HepG2 (cell line): Measurements from ENCODE around the gene HSD3B7. TPM values are rescaled to one million over a fixed set of nuclear protein-coding genes. Genes with fewer than 3 reads are reported as not detected.

ENCODE experiments used
- AKAP8 ChIP-seq: sonication (generic); formaldehyde crosslinking; IDR thresholded peaks from 2 replicates; pipeline ENCODE4 v1.5.1; 2020; ENCODE audit warnings: mild to moderate bottlenecking, missing genetic modification reagents
- CAMTA2 ChIP-seq: sonication (generic); formaldehyde crosslinking; IDR thresholded peaks from 2 replicates; pipeline ENCODE4 v1.4.0; 2020; ENCODE audit warnings: mild to moderate bottlenecking, missing genetic modification reagents, borderline replicate concordance
- CHD2 ChIP-seq: IDR thresholded peaks from 2 replicates; pipeline ENCODE4 v1.6.1; 2011; ENCODE audit warnings: low read depth, low read length, improper control_type of control experiment
- DNMT1 ChIP-seq: sonication (generic); formaldehyde crosslinking; IDR thresholded peaks from 2 replicates; pipeline ENCODE4 v1.5.1; 2020; ENCODE audit warnings: mild to moderate bottlenecking, missing genetic modification reagents
- ESRRA ChIP-seq: sonication (generic); formaldehyde crosslinking; IDR thresholded peaks from 2 replicates; pipeline ENCODE4 v1.5.1; 2020; ENCODE audit warnings: mild to moderate bottlenecking, low read depth, missing genetic modification reagents
- KDM5B ChIP-seq: sonication (generic); formaldehyde crosslinking; IDR thresholded peaks from 2 replicates; pipeline ENCODE4 v1.4.0; 2020; ENCODE audit warnings: missing genetic modification reagents, mild to moderate bottlenecking, borderline replicate concordance
- MAZ ChIP-seq, 2 experiments: sonication (generic) in 1 of 2; formaldehyde crosslinking in 1 of 2; IDR thresholded peaks; 2 replicates each; pipeline versions ENCODE4 v1.5.0 to v1.6.1; 2012 to 2020; ENCODE audit warnings: low read depth in 2 of 2, mild to moderate bottlenecking in 2 of 2, borderline replicate concordance in 1 of 2, improper control_type of control experiment in 1 of 2, low read length in 1 of 2, missing genetic modification reagents in 1 of 2, moderate library complexity in 1 of 2
- MBD4 ChIP-seq: IDR thresholded peaks from 2 replicates; pipeline ENCODE4 v1.6.1; 2012; ENCODE audit warnings: low read length, inconsistent platforms, borderline replicate concordance
- NR2C2 ChIP-seq: sonication (generic); formaldehyde crosslinking; IDR thresholded peaks from 2 replicates; pipeline ENCODE4 v1.4.0; 2020; ENCODE audit warnings: missing genetic modification reagents, mild to moderate bottlenecking, moderate library complexity, borderline replicate concordance
- RCOR2 ChIP-seq: IDR thresholded peaks from 2 replicates; pipeline ENCODE4 v1.6.1; 2016; ENCODE audit warnings: missing biosample characterization, missing genetic modification reagents
- RXRB ChIP-seq: IDR thresholded peaks from 2 replicates; pipeline ENCODE4 v1.6.1; 2016; ENCODE audit warnings: borderline replicate concordance, missing genetic modification reagents, missing compliant biosample characterization
- SP2 ChIP-seq: sonication (generic); formaldehyde crosslinking; IDR thresholded peaks from 2 replicates; pipeline ENCODE4 v1.5.1; 2020; ENCODE audit warnings: mild to moderate bottlenecking, missing genetic modification reagents
- STAG1 ChIP-seq: sonication (generic); formaldehyde crosslinking; IDR thresholded peaks from 2 replicates; pipeline ENCODE4 v1.4.0; 2020; ENCODE audit warnings: missing genetic modification reagents
- ZBTB20 ChIP-seq: sonication (generic); formaldehyde crosslinking; IDR thresholded peaks from 2 replicates; pipeline ENCODE4 v1.8.1; 2023; ENCODE audit warnings: missing genetic modification reagents, low read depth, mild to moderate bottlenecking, borderline replicate concordance
- ZBTB34 ChIP-seq: sonication (generic); formaldehyde crosslinking; IDR thresholded peaks from 2 replicates; pipeline ENCODE4 v1.8.0; 2022; ENCODE audit warnings: mild to moderate bottlenecking, missing genetic modification reagents
- ZHX2 ChIP-seq, 2 experiments: sonication (generic) in 1 of 2; formaldehyde crosslinking in 1 of 2; IDR thresholded peaks; 2 replicates each; pipeline versions ENCODE4 v1.6.1 to v1.9.0; 2014 to 2022; ENCODE audit warnings: antibody characterized with exemption in 1 of 2, borderline replicate concordance in 1 of 2, inconsistent platforms in 1 of 2, low read depth in 1 of 2, missing genetic modification reagents in 1 of 2
- ZNF207 ChIP-seq: fragments of 450-650 bp; IDR thresholded peaks from 2 replicates; pipeline ENCODE4 v1.6.1; 2016; ENCODE audit warnings: antibody characterized with exemption, borderline replicate concordance
- ZNF274 ChIP-seq: sonication (generic); formaldehyde crosslinking; IDR thresholded peaks from 2 replicates; pipeline ENCODE4 v1.5.1; 2020; ENCODE audit warnings: mild to moderate bottlenecking, missing genetic modification reagents
- ZNF614 ChIP-seq: IDR thresholded peaks from 2 replicates; pipeline ENCODE4 v1.6.1; 2018; ENCODE audit warnings: missing biosample characterization, missing genetic modification reagents, inconsistent platforms, borderline replicate concordance
- ZNF652 ChIP-seq: IDR thresholded peaks from 2 replicates; pipeline ENCODE4 v1.6.1; 2016; ENCODE audit warnings: low read depth, borderline replicate concordance
- ZNF770 ChIP-seq: sonication (generic); formaldehyde crosslinking; IDR thresholded peaks from 2 replicates; pipeline ENCODE4 v1.5.0; 2020; ENCODE audit warnings: mild to moderate bottlenecking, missing genetic modification reagents
- ZSCAN30 ChIP-seq: sonication (generic); formaldehyde crosslinking; IDR thresholded peaks from 2 replicates; pipeline ENCODE4 v1.5.0; 2020; ENCODE audit warnings: mild to moderate bottlenecking, missing genetic modification reagents
- polyA plus RNA-seq, 8 experiments: library from polyadenylated mRNA; depleted of rRNA in 3 of 8; stranded (reverse) in 7 of 8; unstranded in 1 of 8; fragments of >200 nt; fragmentation: Illumina TruSeq in 4 of 8; extraction: Trizol in 4 of 8; gene quantifications; 2 replicates each; pipeline versions ENCODE4 v1.2.1 to v1.2.3, GENCODE V29; 2011 to 2016; ENCODE audit warnings: low read depth in 4 of 8, missing spikeins in 1 of 8, mixed read lengths in 1 of 8; ENCODE audit not compliant: insufficient read depth in 1 of 8
- total RNA-seq, 5 experiments: library from RNA; depleted of rRNA; stranded (reverse); fragments of >200 nt; fragmentation: Illumina TruSeq; extraction: Trizol; gene quantifications; 2 replicates each; pipeline ENCODE4 v1.2.3, GENCODE V29; 2016; ENCODE audit warnings: low read depth in 1 of 5

The HSD3B7 gene
- total and polyA plus RNA-seq, 2 of the 13 experiments (the other 11 are each of a cell fraction or from before 2014, with no cell fraction given), result 32.9 to 69.7 TPM

- TF ChIP-seq ZNF770 (CRISPR knock-in tag) (peak; percentile 65), ZHX2 (IDR thresholded peaks at IDR 0.05; ENCODE audit: low read depth) (no peak), ZHX2 (CRISPR knock-in tag; IDR thresholded peaks at IDR 0.05; ENCODE audit: borderline replicate concordance) (no peak), MBD4 (no peak), ZNF207 (no peak), CHD2 (no peak), ZNF614 (CRISPR knock-in tag) (no peak), RCOR2 (CRISPR knock-in tag) (no peak), ZNF652 (CRISPR knock-in tag) (no peak), SP2 (CRISPR knock-in tag) (no peak), CAMTA2 (CRISPR knock-in tag) (0 out of 2 replicates have a peak, but pooled peaks have one; percentile 38), DNMT1 (CRISPR knock-in tag) (no peak), STAG1 (peak; percentile 89), KDM5B (CRISPR knock-in tag) (peak; percentile 66; the same call in 1 of the 2 replicates), MAZ (IDR thresholded peaks at IDR 0.05; ENCODE audit: borderline replicate concordance, low read depth, low read length) (no peak), MAZ (CRISPR knock-in tag; IDR thresholded peaks at IDR 0.05; ENCODE audit: low read depth) (no peak), ZBTB34 (no peak), ZSCAN30 (CRISPR knock-in tag) (no peak), RXRB (CRISPR knock-in tag) (0 out of 2 replicates have a peak, but pooled peaks have one; percentile 19), ZBTB20 (CRISPR knock-in tag) (no peak), AKAP8 (CRISPR knock-in tag) (no peak), ZNF274 (CRISPR knock-in tag) (no peak), ESRRA (no peak), NR2C2 (CRISPR knock-in tag) (no peak)
These were observed 31.0 kb downstream of the HSD3B7 start (continued) for GRCh38 chr16:31016018-31016417.
